HUDEP-2 (cell line): Measurements from ENCODE around the gene HEXIM2.
"Not testable (repeated sequence)": the region's sequence is repeated elsewhere in the genome, so short reads cannot be mapped to it uniquely, and the experiment has no call there.

Experiments
- DNase-seq, 76 experiments: peaks; one replicate each; lab custom pipeline; 2025; ENCODE audit not compliant: unreplicated experiment in 76 of 76; lab: John Stamatoyannopoulos, UW

Gene HEXIM2

GRCh38 chr17:45201457-45201856, 39.8 kb downstream of the HEXIM2 start:
- DNase-seq = no peak

GRCh38 chr17:45201880-45202279, 40.2 kb downstream of the HEXIM2 start:
- DNase-seq = not testable (repeated sequence)

- peak in 64 of 76 experiments; percentile 15 to 88 (median 56) for DNase-seq
These were observed 57.4 kb downstream of the HEXIM2 start for GRCh38 chr17:45218895-45219661.
